ENCODE data around the gene CMC4. TPM values are rescaled to one million over a fixed set of nuclear protein-coding genes. Genes with fewer than 3 reads are reported as not detected.
A peak's percentile ranks its signal among the peaks of the same experiment; 100 is the strongest.

The CMC4 gene
- total RNA-seq, 1 experiment from 2014 or later, result 13.0 TPM

- in situ Hi-C loops (cut with HindIII; ENCODE audit: low pct_unique_long_range_greater_than_20kb, low sequenced_read_pairs) (no loop called here), intact Hi-C loops (cut with micrococcal nuclease; ENCODE audit: unreplicated experiment) (no loop called here)
- DNase-seq (ENCODE audit: low read depth, low spot score), result no peak
- BruUV-seq (replicated peaks), result no TSS peak
- H3K36me3 ChIP-seq (ENCODE audit: control insufficient read depth, insufficient read depth, low read length), result no peaks in the 10 kb centered on the region
- ChIA-PET POLR2A (no interaction called here), CTCF (no interaction called here)
- TF ChIP-seq REST (IDR thresholded peaks at IDR 0.05; ENCODE audit: insufficient read depth in 1 of 2, low read depth in 2 of 2, low read length in 1 of 2) (no peak), POLR2AphosphoS5 (IDR thresholded peaks at IDR 0.05; ENCODE audit: low read depth, low read length) (no peak)
- peak overlapping the region; percentile 72 to 89 for H3K4me3 ChIP-seq (ENCODE audit: low read depth in 2 of 2, low read length in 2 of 2)
- ATAC-seq, result no peak
- H3K27me3 ChIP-seq (ENCODE audit: control insufficient read depth, insufficient read depth, low read length), result no peaks in the 10 kb centered on the region
- peak overlapping the region; percentile 100 for H3K27ac ChIP-seq (ENCODE audit: low read length)
- H3K9me3 ChIP-seq (ENCODE audit: control insufficient read depth, insufficient read depth, low read depth, low read length), result no peaks in the 10 kb centered on the region
- peaks cover 17% of the 10 kb centered on the region for H3K4me1 ChIP-seq (ENCODE audit: control insufficient read depth, insufficient read depth, low read length)
These were observed 42.8 kb downstream of the CMC4 start for GRCh38 chrX:155028129-155028528.

DNA sequence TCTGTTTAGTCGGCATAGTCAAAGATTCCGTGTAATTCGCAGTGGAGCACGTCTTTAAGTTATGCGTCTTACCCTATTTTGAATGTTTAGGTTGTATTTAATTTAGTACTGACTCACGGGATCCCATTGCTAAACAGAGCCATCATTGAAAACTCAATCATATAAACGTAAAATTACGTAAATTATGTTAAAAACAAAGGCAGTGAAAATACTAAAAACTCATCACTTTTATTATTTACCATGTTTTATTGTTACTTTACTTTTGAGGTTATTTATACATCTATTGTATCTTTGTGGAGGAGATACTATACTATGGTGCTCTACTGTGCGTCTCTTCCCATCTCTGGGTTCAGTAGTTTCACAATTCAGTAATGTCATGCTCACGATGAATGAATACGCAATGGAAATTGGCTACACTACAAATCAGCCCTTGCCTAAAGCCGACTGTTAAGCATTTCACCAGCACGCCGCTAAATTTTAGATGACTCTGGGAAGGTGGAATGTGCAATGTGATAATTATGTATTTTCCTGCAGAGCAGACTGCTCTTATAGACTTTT, 43.3 kb downstream of the CMC4 start:
- ChIA-PET POLR2A (interaction anchor here (1.0 kb wide), 1 partner anchor 67 kb away, joined by 3 read pairs; no protein-coding TSS in a partner anchor), CTCF (no interaction called here)
- H3K9me3 ChIP-seq (ENCODE audit: control insufficient read depth, insufficient read depth, low read depth, low read length), result no peaks in the 10 kb centered on the region
- intact Hi-C loops (cut with micrococcal nuclease; ENCODE audit: unreplicated experiment) (no loop called here), in situ Hi-C loops (cut with HindIII; ENCODE audit: low pct_unique_long_range_greater_than_20kb, low sequenced_read_pairs) (no loop called here)
- TSS peak; percentile 87 for BruUV-seq (replicated peaks)
- H3K27ac ChIP-seq (ENCODE audit: low read length), result peak overlapping the region; percentile 100
- H3K27me3 ChIP-seq (ENCODE audit: control insufficient read depth, insufficient read depth, low read length), result no peaks in the 10 kb centered on the region
- no peaks in the 10 kb centered on the region for H3K36me3 ChIP-seq (ENCODE audit: control insufficient read depth, insufficient read depth, low read length)
- peak overlapping the region; percentile 72 to 89 for H3K4me3 ChIP-seq (ENCODE audit: low read depth in 2 of 2, low read length in 2 of 2)
- no peak for ATAC-seq
- TF ChIP-seq REST (IDR thresholded peaks at IDR 0.05; ENCODE audit: insufficient read depth in 1 of 2, low read depth in 2 of 2, low read length in 1 of 2), result no peak
- no peak; the same call in none of the 2 replicates for TF ChIP-seq POLR2AphosphoS5 (IDR thresholded peaks at IDR 0.05; ENCODE audit: low read depth, low read length)
- TF ChIP-seq SIN3A (IDR thresholded peaks at IDR 0.05; ENCODE audit: borderline replicate concordance, insufficient read depth, low read depth, low read length), result no peak
- no peak for TF ChIP-seq CTCF (IDR thresholded peaks at IDR 0.05)
- TF ChIP-seq TCF7L2 (IDR thresholded peaks at IDR 0.05; ENCODE audit: low read depth, low read length), result no peak
- peak; percentile 53 for DNase-seq (ENCODE audit: low read depth, low spot score)
- peaks cover 17% of the 10 kb centered on the region for H3K4me1 ChIP-seq (ENCODE audit: control insufficient read depth, insufficient read depth, low read length)

All from Panc1 (cell line).